ENCODE data around the gene SRCAP.
A peak's percentile ranks its signal among the peaks of the same experiment; 100 is the strongest.

SRCAP gene

GRCh38 chr16:30698139-30698815 is 694 bp upstream of the SRCAP start (continued):
- peak; percentile 89 for TF ChIP-seq CTCF (tag by site-specific recombination; IDR thresholded peaks at IDR 0.05)
- TF ChIP-seq PRDM4 (tag by site-specific recombination; IDR thresholded peaks at IDR 0.05) = peak; percentile 88
- TF ChIP-seq ZNF501 (tag by site-specific recombination; IDR thresholded peaks at IDR 0.05) = peak; percentile 99
- TF ChIP-seq ZNF510 (tag by site-specific recombination; IDR thresholded peaks at IDR 0.05; ENCODE audit: insufficient replicate concordance) = no peak
- no peak for TF ChIP-seq ZNF473 (tag by site-specific recombination; IDR thresholded peaks at IDR 0.05)
- no peak for TF ChIP-seq ZNF211 (tag by site-specific recombination; IDR thresholded peaks at IDR 0.05; ENCODE audit: low read depth)
- TF ChIP-seq ZNF513 (tag by site-specific recombination; IDR thresholded peaks at IDR 0.05) = no peak
- no peak for TF ChIP-seq ZNF423 (tag by site-specific recombination; IDR thresholded peaks at IDR 0.05)
- no peak for TF ChIP-seq ZNF555 (tag by site-specific recombination; conservative IDR thresholded peaks at IDR 0.05)
- TF ChIP-seq ZNF530 (tag by site-specific recombination; IDR thresholded peaks at IDR 0.05; ENCODE audit: low read depth) = no peak
- TF ChIP-seq SETDB1 (IDR thresholded peaks at IDR 0.05; ENCODE audit: insufficient read length, low read length) = no peak
- TF ChIP-seq ZNF302 (tag by site-specific recombination; IDR thresholded peaks at IDR 0.05; ENCODE audit: low read depth) = no peak; the same call in 1 of the 2 replicates
- peak; percentile 57 for TF ChIP-seq ZNF518A (tag by site-specific recombination; conservative IDR thresholded peaks at IDR 0.05; ENCODE audit: low read depth)
- no peak for TF ChIP-seq ZNF624 (tag by site-specific recombination; IDR thresholded peaks at IDR 0.05)
- TF ChIP-seq ZNF280D (tag by site-specific recombination; IDR thresholded peaks at IDR 0.05) = no peak
- TF ChIP-seq OSR2 (tag by site-specific recombination; IDR thresholded peaks at IDR 0.05) = peak; percentile 74
- no peak for TF ChIP-seq ZNF354C (tag by site-specific recombination; IDR thresholded peaks at IDR 0.05; ENCODE audit: borderline replicate concordance, low read depth)
- TF ChIP-seq ZNF830 (tag by site-specific recombination; IDR thresholded peaks at IDR 0.05; ENCODE audit: low read depth) = no peak
- no peak for TF ChIP-seq ZNF529 (tag by site-specific recombination; IDR thresholded peaks at IDR 0.05; ENCODE audit: insufficient replicate concordance)
- TF ChIP-seq ZBTB1 (tag by site-specific recombination; IDR thresholded peaks at IDR 0.05) = no peak; the same call in none of the 2 replicates
- TF ChIP-seq KLF9 (tag by site-specific recombination; IDR thresholded peaks at IDR 0.05; ENCODE audit: low read depth) = peak; percentile 99
- TF ChIP-seq ZNF112 (tag by site-specific recombination; IDR thresholded peaks at IDR 0.05) = no peak
- peak; percentile 59; the same call in 1 of the 2 replicates for TF ChIP-seq SCRT1 (tag by site-specific recombination; IDR thresholded peaks at IDR 0.05; ENCODE audit: borderline replicate concordance)
- TF ChIP-seq ZNF121 (tag by site-specific recombination; IDR thresholded peaks at IDR 0.05) = no peak
- 0 out of 2 replicates have a peak, but pooled peaks have one; percentile 83 for TF ChIP-seq ZNF221 (tag by site-specific recombination; IDR thresholded peaks at IDR 0.05; ENCODE audit: borderline replicate concordance)
- TF ChIP-seq HOXD13 (CRISPR knock-in tag; IDR thresholded peaks at IDR 0.05; ENCODE audit: borderline replicate concordance) = no peak

Measured in HEK293 (cell line).